Endothelial cell (in vitro differentiated cells): ENCODE data around the gene ZNF334. TPM values are rescaled to one million over a fixed set of nuclear protein-coding genes. Genes with fewer than 3 reads are reported as not detected.

Source experiments
- DNase-seq: peaks from one replicate; pipeline ENCODE4 v3.0.0; 2021; ENCODE audit warnings: low spot score
- H3K27ac Mint-ChIP-seq: one replicate; pipeline ENCODE4 v1.8.0; 2021; ENCODE audit warnings: mixed read lengths, inconsistent platforms; ENCODE audit not compliant: unreplicated experiment
- H3K27me3 Mint-ChIP-seq: one replicate; pipeline ENCODE4 v1.8.0; 2021; ENCODE audit warnings: mild to moderate bottlenecking, moderate library complexity, mixed read lengths, inconsistent platforms; ENCODE audit not compliant: unreplicated experiment
- H3K36me3 Mint-ChIP-seq: one replicate; pipeline ENCODE4 v1.8.0; 2021; ENCODE audit warnings: mild to moderate bottlenecking, low read depth, mixed read lengths, inconsistent platforms; ENCODE audit not compliant: unreplicated experiment
- H3K4me1 Mint-ChIP-seq: one replicate; pipeline ENCODE4 v1.8.0; 2021; ENCODE audit warnings: mild to moderate bottlenecking, mixed read lengths, inconsistent platforms; ENCODE audit not compliant: unreplicated experiment
- H3K4me3 Mint-ChIP-seq: one replicate; pipeline ENCODE4 v1.8.0; 2021; ENCODE audit warnings: mild to moderate bottlenecking, mixed read lengths, inconsistent platforms; ENCODE audit not compliant: unreplicated experiment
- H3K9me3 Mint-ChIP-seq: one replicate; pipeline ENCODE4 v1.8.0; 2021; ENCODE audit warnings: mixed read lengths, inconsistent platforms; ENCODE audit not compliant: unreplicated experiment
- total RNA-seq: library from RNA; stranded (reverse); fragmentation: NEBNext Ultra II Directional; extraction: Animal tissue kit (Norgen Biotek cat#: 25700); gene quantifications from one replicate; pipeline ENCODE4 v1.2.1, GENCODE V29; 2021; ENCODE audit not compliant: unreplicated experiment
- TF ChIP-seq, protein P1 (sequence below): fragments of 200-600 bp; sonication (generic); IDR thresholded peaks from one replicate; pipeline ENCODE4 v1.5.0; 2021; ENCODE audit warnings: antibody characterized with exemption; ENCODE audit not compliant: unreplicated experiment

Gene ZNF334
- total RNA-seq, 1 donor from 2014 or later: 19.5 TPM

DNA sequence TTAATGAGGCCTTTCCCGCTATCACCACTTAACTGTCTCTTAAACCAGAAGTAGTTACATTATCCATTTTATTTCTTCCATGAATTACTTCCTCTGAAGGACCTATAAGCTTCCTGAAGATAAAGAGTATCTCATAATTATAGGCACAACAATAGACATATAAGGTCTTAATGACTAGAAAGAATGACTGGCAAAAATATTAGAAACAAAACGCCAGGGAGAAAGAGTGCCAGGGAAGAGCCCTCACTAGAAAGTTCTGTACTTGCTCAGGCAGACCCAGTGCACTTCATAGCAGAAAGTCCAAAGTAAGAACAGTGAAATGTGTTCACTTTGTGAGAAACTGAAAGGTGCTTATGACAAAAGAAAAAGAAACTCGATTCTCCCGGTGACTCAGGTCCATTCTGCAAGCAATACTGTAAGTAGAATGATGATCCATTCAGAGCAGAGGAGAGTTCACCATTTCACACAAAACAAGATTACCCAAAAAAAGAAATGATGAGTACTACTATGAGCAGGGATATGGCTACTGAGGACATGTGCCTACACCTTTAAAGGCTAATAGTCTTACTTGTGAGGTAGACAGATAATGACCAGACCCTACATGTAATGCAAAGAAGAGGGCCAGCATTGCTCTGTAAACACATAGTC is 5.5 kb downstream of the ZNF334 start:
- H3K36me3 Mint-ChIP-seq: peaks cover 71% of the 10 kb centered on the region
- H3K9me3 Mint-ChIP-seq: peaks cover 18% of the 10 kb centered on the region
- TF ChIP-seq, protein P1, sequence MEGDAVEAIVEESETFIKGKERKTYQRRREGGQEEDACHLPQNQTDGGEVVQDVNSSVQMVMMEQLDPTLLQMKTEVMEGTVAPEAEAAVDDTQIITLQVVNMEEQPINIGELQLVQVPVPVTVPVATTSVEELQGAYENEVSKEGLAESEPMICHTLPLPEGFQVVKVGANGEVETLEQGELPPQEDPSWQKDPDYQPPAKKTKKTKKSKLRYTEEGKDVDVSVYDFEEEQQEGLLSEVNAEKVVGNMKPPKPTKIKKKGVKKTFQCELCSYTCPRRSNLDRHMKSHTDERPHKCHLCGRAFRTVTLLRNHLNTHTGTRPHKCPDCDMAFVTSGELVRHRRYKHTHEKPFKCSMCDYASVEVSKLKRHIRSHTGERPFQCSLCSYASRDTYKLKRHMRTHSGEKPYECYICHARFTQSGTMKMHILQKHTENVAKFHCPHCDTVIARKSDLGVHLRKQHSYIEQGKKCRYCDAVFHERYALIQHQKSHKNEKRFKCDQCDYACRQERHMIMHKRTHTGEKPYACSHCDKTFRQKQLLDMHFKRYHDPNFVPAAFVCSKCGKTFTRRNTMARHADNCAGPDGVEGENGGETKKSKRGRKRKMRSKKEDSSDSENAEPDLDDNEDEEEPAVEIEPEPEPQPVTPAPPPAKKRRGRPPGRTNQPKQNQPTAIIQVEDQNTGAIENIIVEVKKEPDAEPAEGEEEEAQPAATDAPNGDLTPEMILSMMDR: no peak

DNA sequence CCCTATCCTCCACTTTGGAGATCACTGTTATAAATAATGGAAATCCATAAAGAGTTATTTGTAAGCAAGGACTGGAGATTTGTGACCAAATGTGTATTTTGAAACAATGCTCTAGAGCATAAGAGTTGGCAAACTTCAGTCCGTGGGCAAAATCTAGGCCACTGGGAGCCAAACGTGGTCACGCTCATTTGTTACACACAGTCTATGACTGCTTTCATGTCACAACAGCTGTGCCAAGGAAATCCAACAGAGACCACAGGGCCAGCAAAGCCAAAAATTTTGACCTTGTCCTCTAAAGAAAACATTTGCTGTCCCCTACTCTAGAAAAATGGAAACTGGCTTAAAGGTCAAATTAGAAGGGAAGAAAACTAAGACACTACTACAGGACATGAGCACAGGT is 7.9 kb downstream of the ZNF334 start:
- DNase-seq: no peak
- Mint-ChIP-seq H3K27ac (no peak overlapping the region), H3K4me1 (peaks cover 2% of the 10 kb centered on the region), H3K9me3 (peaks cover 37% of the 10 kb centered on the region), H3K36me3 (peaks cover 80% of the 10 kb centered on the region), H3K27me3 (peaks cover 4% of the 10 kb centered on the region), H3K4me3 (peak overlapping the region; percentile 17)
- TF ChIP-seq, protein P1: no peak

More for the DNA sequence above, 5.5 kb downstream of the ZNF334 start:
- H3K4me1 Mint-ChIP-seq: peaks cover 2% of the 10 kb centered on the region
- no peak overlapping the region for H3K27ac Mint-ChIP-seq
- no peak for DNase-seq
- peak overlapping the region; percentile 54 for H3K4me3 Mint-ChIP-seq
- peaks cover 4% of the 10 kb centered on the region for H3K27me3 Mint-ChIP-seq

DNA sequence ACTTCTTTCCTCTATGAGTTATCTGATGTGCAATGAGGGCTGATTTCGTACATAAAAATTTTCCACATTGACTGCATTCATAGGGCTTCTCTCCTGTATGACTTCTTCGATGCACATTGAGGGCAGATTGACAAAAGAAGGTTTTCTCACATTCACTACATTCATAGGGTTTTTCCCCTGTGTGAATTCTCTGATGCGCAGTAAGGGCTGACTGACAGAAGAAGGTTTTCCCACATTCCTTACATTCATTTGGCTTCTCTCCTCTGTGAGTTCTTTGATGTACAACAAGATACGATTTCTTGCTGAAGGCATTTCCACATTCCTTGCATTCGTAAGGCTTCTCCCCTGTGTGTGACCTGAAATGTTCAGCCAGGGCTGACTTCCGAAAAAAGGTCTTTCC is 11.4 kb downstream of the ZNF334 start:
- H3K4me1 Mint-ChIP-seq: no peaks in the 10 kb centered on the region
- TF ChIP-seq, protein P1: no peak
- no peaks in the 10 kb centered on the region for H3K27me3 Mint-ChIP-seq
- H3K27ac Mint-ChIP-seq: no peak overlapping the region
- H3K4me3 Mint-ChIP-seq: peak overlapping the region; percentile 82
- DNase-seq: no peak
- H3K9me3 Mint-ChIP-seq: peaks cover 37% of the 10 kb centered on the region
- H3K36me3 Mint-ChIP-seq: peaks cover 88% of the 10 kb centered on the region

DNA sequence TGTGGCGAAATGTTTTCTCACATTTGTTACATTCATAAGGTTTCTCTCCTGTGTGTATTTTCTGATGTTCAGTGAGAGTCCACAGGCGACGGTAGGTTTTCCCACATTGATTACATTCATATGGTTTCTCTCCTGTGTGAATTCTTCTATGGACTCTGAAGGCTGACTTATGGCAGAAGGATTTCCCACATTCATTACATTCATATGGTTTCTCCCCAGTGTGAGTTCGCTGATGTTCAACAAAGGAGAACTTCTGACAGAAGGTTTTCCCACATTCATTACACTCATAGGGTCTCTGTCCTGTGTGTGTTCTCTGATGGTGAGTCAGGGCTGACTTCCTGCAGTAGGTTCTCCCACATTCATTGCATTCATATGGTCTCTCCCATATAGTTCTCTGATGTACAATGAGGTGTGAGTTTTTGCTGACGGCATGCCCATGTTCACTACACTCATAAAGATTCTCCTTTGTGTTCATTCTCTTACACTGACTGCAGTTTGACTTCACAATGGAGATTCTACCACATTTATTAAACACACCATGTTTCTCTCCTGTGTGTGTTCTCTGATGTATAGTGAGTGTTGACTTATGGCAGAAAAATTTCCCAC is 11.9 kb downstream of the ZNF334 start:
- peak overlapping the region; percentile 82 for H3K4me3 Mint-ChIP-seq
- TF ChIP-seq, protein P1: no peak
- H3K4me1 Mint-ChIP-seq: no peaks in the 10 kb centered on the region
- no peak overlapping the region for H3K27ac Mint-ChIP-seq
- H3K9me3 Mint-ChIP-seq: peaks cover 37% of the 10 kb centered on the region
- DNase-seq: no peak
- no peaks in the 10 kb centered on the region for H3K27me3 Mint-ChIP-seq
- H3K36me3 Mint-ChIP-seq: peaks cover 91% of the 10 kb centered on the region

DNA sequence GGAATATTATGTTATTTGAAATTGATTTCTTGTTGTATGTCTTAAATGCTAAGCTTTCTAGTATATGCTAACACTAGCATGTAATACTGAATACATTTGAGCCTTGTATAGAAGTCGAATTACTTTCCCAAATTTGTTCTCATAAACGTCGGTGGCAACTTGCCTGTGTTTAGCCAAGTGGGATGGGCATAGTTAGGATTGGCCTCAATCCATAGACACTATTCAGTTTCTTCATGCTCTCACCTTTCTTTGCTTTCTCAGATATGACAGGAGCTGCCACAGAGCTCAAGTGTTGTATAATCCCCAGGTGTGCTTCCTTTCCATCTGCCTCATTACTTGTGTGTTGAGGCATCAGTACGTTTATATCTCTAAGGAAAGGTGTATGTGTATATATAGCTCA is 19.3 kb downstream of the ZNF334 start:
- Mint-ChIP-seq H3K9me3 (no peaks in the 10 kb centered on the region), H3K4me3 (no peak overlapping the region), H3K36me3 (peaks cover 26% of the 10 kb centered on the region), H3K27ac (no peak overlapping the region), H3K27me3 (no peaks in the 10 kb centered on the region), H3K4me1 (no peaks in the 10 kb centered on the region)
- DNase-seq: no peak
- TF ChIP-seq, protein P1: no peak
